ENCODE results near the gene FAM3C. TPM values are rescaled to one million over a fixed set of nuclear protein-coding genes. Genes with fewer than 3 reads are reported as not detected.

FAM3C gene
- total and polyA plus RNA-seq, 12 donors = 17.1 to 138 (median 36.8) TPM

GRCh38 chr7:121352323-121352722 lies 43.8 kb downstream of the FAM3C start:
- H3K4me1 ChIP-seq (replicated peaks in 1 of 2) = no peaks in the 10 kb centered on the region
- WGBS, 4 donors = 80 to 88% (median 82%) methylated on average over 3 of the region's 3 CpGs
- H3K27ac ChIP-seq = no peak overlapping the region
- DNase-seq = no peak
- H3K4me3 ChIP-seq = no peak overlapping the region
- intact Hi-C loops (cut with DNase I) = no loop called here
- H3K27me3 ChIP-seq = no peaks in the 10 kb centered on the region
- TF ChIP-seq CTCF (IDR thresholded peaks at IDR 0.05) = no peak
- TF ChIP-seq POLR2A (IDR thresholded peaks at IDR 0.05) = no peak
- H3K9me3 ChIP-seq (replicated peaks in 1 of 3) = no peaks in the 10 kb centered on the region
- peaks cover 0 to 9% of the 10 kb centered on the region in 2 donors for H3K36me3 ChIP-seq (replicated peaks in 1 of 2)

GRCh38 chr7:121351682-121352081 lies 44.4 kb downstream of the FAM3C start:
- intact Hi-C loops (cut with DNase I) = no loop called here
- Histone ChIP-seq H3K27me3 (no peaks in the 10 kb centered on the region), H3K4me3 (no peak overlapping the region), H3K9me3 (replicated peaks in 1 of 3) (no peaks in the 10 kb centered on the region), H3K27ac (no peak overlapping the region), H3K36me3 (replicated peaks in 1 of 2) (peaks cover 0 to 4% of the 10 kb centered on the region in 2 donors), H3K4me1 (replicated peaks in 1 of 2) (no peaks in the 10 kb centered on the region)
- DNase-seq = no peak
- TF ChIP-seq POLR2A (IDR thresholded peaks at IDR 0.05) (no peak), CTCF (IDR thresholded peaks at IDR 0.05) (no peak)

GRCh38 chr7:121344497-121344896 lies 51.6 kb downstream of the FAM3C start:
- intact Hi-C loops (cut with DNase I) = no loop called here

GRCh38 chr7:121344093-121344492 lies 52.0 kb downstream of the FAM3C start:
- WGBS, 4 donors = 87 to 91% (median 89%) methylated on average over 2 of the region's 2 CpGs
- Histone ChIP-seq H3K4me3 (no peak overlapping the region), H3K36me3 (replicated peaks in 1 of 2) (no peaks in the 10 kb centered on the region), H3K27ac (no peak overlapping the region), H3K4me1 (replicated peaks in 1 of 2) (peaks cover 0 to 7% of the 10 kb centered on the region in 2 donors), H3K27me3 (no peaks in the 10 kb centered on the region), H3K9me3 (replicated peaks in 1 of 3) (no peaks in the 10 kb centered on the region)
- no peak for DNase-seq
- TF ChIP-seq POLR2A (IDR thresholded peaks at IDR 0.05) (no peak), CTCF (IDR thresholded peaks at IDR 0.05) (no peak)
- intact Hi-C loops (cut with DNase I) = no loop called here

More at GRCh38 chr7:121344497-121344896, 51.6 kb downstream of the FAM3C start:
- H3K4me1 ChIP-seq (replicated peaks in 1 of 2) = peaks cover 0 to 7% of the 10 kb centered on the region in 2 donors
- DNase-seq = no peak
- no peak overlapping the region for H3K4me3 ChIP-seq
- TF ChIP-seq CTCF (IDR thresholded peaks at IDR 0.05) (no peak), POLR2A (IDR thresholded peaks at IDR 0.05) (no peak)
- H3K27me3 ChIP-seq = no peaks in the 10 kb centered on the region
- H3K27ac ChIP-seq = no peak overlapping the region
- H3K9me3 ChIP-seq (replicated peaks in 1 of 3) = no peaks in the 10 kb centered on the region
- no peaks in the 10 kb centered on the region for H3K36me3 ChIP-seq (replicated peaks in 1 of 2)
- 89 to 100% (median 93%) methylated on average over 1 of the region's 1 CpG for WGBS, 4 donors
